ENCODE measurements around the gene ADGRL1. TPM values are rescaled to one million over a fixed set of nuclear protein-coding genes. Genes with fewer than 3 reads are reported as not detected.
A peak's percentile ranks its signal among the peaks of the same experiment; 100 is the strongest.

The ADGRL1 gene
- total RNA-seq, 1 donor from 2014 or later: 55.3 TPM

DNA sequence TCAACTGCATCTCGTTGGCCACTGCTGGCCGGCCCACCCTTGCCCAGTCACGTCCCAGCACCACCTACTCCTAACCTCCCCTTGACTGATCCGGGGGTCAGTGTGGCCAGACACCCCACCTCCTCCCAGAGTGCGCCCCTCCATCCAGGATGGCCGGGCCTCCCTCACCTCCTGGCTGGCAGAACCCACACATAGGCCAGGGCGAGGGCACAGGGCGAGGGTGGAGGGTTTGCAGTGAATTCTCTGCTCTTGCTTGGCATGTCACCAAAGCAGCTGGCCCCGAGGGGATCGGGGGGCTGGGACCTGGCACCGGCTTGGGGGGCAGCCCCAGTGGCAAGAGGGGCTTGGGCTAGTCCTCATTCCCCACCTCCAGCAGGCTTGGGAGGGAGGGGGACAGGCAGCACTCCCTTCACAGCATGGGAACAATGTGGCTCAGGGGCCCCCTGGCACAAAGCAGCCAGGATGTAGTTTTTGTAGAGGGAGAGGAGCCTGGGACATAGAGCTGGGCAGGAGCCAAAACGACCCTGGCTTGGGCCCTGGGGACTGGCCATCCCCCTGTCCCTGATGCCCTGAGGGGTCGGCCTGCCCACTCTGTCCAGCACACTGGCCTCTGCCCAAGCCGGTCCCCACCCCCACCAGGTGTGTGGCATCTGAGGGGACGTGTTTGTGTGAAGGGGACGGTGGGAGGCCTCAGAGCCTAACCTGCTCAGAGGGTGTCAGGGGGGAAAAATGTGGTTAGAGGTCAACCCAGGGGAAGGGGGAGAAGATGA lies 41.1 kb downstream of the ADGRL1 start:
- Mint-ChIP-seq H3K27ac (no peak overlapping the region), H3K9me3 (ENCODE audit: low read depth) (no peaks in the 10 kb centered on the region), H3K36me3 (ENCODE audit: insufficient read depth) (peaks cover 6% of the 10 kb centered on the region), H3K4me1 (ENCODE audit: low read depth) (no peaks in the 10 kb centered on the region), H3K27me3 (no peaks in the 10 kb centered on the region), H3K4me3 (ENCODE audit: low read depth) (no peak overlapping the region)
- TF ChIP-seq, protein P1, sequence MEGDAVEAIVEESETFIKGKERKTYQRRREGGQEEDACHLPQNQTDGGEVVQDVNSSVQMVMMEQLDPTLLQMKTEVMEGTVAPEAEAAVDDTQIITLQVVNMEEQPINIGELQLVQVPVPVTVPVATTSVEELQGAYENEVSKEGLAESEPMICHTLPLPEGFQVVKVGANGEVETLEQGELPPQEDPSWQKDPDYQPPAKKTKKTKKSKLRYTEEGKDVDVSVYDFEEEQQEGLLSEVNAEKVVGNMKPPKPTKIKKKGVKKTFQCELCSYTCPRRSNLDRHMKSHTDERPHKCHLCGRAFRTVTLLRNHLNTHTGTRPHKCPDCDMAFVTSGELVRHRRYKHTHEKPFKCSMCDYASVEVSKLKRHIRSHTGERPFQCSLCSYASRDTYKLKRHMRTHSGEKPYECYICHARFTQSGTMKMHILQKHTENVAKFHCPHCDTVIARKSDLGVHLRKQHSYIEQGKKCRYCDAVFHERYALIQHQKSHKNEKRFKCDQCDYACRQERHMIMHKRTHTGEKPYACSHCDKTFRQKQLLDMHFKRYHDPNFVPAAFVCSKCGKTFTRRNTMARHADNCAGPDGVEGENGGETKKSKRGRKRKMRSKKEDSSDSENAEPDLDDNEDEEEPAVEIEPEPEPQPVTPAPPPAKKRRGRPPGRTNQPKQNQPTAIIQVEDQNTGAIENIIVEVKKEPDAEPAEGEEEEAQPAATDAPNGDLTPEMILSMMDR (IDR thresholded peaks at IDR 0.05; ENCODE audit: unreplicated experiment): no peak
- no peak for DNase-seq (ENCODE audit: low spot score, unreplicated experiment)

DNA sequence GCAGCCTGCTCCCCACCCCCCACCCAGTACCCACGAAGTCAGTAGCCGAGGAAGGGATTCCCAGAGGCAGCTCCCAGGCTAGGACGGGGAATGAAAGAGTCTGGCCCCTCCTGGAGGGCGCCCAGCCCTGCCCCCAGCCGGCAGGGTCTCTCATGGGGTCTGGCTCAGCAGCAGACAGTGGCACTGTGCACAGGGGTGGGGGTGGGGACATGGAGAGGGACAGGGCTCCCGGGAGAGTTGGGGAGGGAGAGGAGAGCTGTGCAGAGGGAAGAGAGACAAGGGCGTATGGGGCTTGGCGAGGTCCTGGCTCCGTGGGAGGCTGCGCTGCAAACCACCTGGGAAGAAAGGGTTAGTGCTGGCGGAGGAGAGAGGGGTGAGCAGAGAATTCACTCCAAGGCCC lies 41.9 kb downstream of the ADGRL1 start:
- Mint-ChIP-seq H3K27ac (no peak overlapping the region), H3K27me3 (no peaks in the 10 kb centered on the region), H3K4me1 (ENCODE audit: low read depth) (no peaks in the 10 kb centered on the region), H3K36me3 (ENCODE audit: insufficient read depth) (peaks cover 4% of the 10 kb centered on the region), H3K4me3 (ENCODE audit: low read depth) (no peak overlapping the region), H3K9me3 (ENCODE audit: low read depth) (no peaks in the 10 kb centered on the region)
- no peak for DNase-seq (ENCODE audit: low spot score, unreplicated experiment)
- TF ChIP-seq, protein P1 (IDR thresholded peaks at IDR 0.05; ENCODE audit: unreplicated experiment): no peak

DNA sequence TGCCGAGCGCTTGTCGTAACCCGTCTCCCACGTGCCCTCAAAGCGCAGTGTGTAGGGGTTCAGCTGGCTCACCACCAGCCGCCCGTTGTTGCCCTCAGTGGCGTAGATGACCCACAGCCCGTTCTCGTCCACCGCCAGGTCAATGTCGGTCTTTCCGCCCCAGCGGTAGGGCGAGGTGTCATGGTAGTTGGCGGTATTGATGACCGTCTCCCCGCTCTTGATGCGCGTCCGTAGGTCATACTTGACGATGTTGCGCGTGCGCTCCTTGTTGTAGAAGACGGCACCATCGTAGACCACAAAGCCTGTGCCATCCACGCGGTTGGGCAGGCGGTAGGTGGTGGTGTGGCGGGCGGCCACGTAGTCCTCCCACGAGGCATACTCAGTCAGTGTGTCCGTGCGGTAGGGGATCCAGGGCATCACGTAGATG lies 43.1 kb downstream of the ADGRL1 start:
- no peak for DNase-seq (ENCODE audit: low spot score, unreplicated experiment)
- Mint-ChIP-seq H3K4me1 (ENCODE audit: low read depth) (no peaks in the 10 kb centered on the region), H3K36me3 (ENCODE audit: insufficient read depth) (peaks cover 5% of the 10 kb centered on the region), H3K4me3 (ENCODE audit: low read depth) (no peak overlapping the region), H3K27ac (no peak overlapping the region), H3K9me3 (ENCODE audit: low read depth) (no peaks in the 10 kb centered on the region), H3K27me3 (no peaks in the 10 kb centered on the region)
- TF ChIP-seq, protein P1 (IDR thresholded peaks at IDR 0.05; ENCODE audit: unreplicated experiment): no peak

DNA sequence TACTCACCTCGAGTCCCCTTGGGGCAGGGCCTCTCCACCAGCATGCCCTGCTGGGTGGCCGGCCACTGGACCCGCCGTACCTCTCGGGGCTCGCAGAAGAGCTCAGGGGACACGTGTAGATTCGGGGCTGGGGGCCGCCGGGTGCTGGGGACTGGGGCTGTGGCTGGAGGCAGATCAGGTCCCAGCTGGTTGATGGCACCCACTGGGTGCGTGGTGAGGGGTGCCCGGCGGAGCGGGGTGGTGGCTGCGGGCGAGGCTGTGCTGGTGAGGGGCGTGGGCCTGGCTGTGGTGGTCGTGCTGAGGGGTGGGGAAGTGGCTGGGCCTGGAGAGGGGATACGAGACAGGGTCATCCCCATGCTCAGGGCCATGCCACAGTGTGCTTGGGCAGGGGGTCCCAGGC lies 44.7 kb downstream of the ADGRL1 start:
- H3K9me3 Mint-ChIP-seq (ENCODE audit: low read depth): no peaks in the 10 kb centered on the region
- no peak overlapping the region for H3K4me3 Mint-ChIP-seq (ENCODE audit: low read depth)
- DNase-seq (ENCODE audit: low spot score, unreplicated experiment): no peak
- no peaks in the 10 kb centered on the region for H3K4me1 Mint-ChIP-seq (ENCODE audit: low read depth)
- H3K27me3 Mint-ChIP-seq: no peaks in the 10 kb centered on the region
- H3K27ac Mint-ChIP-seq: no peak overlapping the region
- H3K36me3 Mint-ChIP-seq (ENCODE audit: insufficient read depth): peaks cover 10% of the 10 kb centered on the region
- TF ChIP-seq, protein P1 (IDR thresholded peaks at IDR 0.05; ENCODE audit: unreplicated experiment): no peak

DNA sequence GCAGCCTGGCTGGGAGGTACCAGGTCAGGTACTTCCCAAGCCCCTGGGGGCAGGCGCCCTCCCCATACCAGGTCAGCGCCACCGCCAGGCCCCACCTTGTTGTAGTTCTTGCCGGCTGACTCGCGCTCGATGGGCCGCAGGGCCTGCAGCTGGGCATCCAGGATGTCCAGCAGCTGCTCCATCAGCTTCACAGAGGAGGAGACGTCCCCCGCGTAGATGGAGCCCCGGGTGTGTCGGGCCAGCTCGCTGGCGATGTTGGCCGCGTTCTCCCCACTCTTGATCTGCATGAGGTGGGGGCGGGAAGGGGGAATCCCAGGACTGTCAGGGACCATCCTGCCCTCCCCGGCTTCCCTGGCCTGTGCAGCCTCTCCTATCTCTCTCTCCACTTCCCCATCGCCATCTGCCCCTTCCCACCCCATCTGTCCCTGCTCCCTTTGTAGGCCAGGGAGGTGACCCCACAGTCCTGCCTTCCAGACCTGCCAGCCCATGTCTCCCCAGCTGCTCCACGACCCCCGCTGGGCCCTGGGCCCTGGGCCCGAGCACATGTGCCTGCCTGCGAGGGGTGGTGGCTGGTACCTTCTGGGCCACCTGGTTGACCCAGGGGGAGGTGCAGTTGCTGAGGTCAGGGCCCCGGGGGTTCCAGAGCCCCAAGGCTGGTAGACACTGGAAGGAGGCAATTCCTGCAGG lies 45.8 kb downstream of the ADGRL1 start:
- H3K9me3 Mint-ChIP-seq (ENCODE audit: low read depth): no peaks in the 10 kb centered on the region
- H3K4me3 Mint-ChIP-seq (ENCODE audit: low read depth): no peak overlapping the region
- no peaks in the 10 kb centered on the region for H3K27me3 Mint-ChIP-seq
- peak overlapping the region; percentile 34 for H3K27ac Mint-ChIP-seq
- no peaks in the 10 kb centered on the region for H3K4me1 Mint-ChIP-seq (ENCODE audit: low read depth)
- peaks cover 11% of the 10 kb centered on the region for H3K36me3 Mint-ChIP-seq (ENCODE audit: insufficient read depth)
- TF ChIP-seq, protein P1 (IDR thresholded peaks at IDR 0.05; ENCODE audit: unreplicated experiment): no peak
- DNase-seq (ENCODE audit: low spot score, unreplicated experiment): no peak

Data from progenitor cell of endocrine pancreas (in vitro differentiated cells).